Measurements from ENCODE around the gene GNG2.

GRCh38 chr14:51925980-51926379, 65.6 kb downstream of the GNG2 start:
- TF ChIP-seq CTCF (conservative IDR thresholded peaks at IDR 0.05; ENCODE audit: low read depth in 2 of 2) (no peak), REST (IDR thresholded peaks at IDR 0.05; ENCODE audit: unreplicated experiment) (no peak)
